PC-9 (cell line): ENCODE data around the gene POLRMT. TPM values are rescaled to one million over a fixed set of nuclear protein-coding genes. Genes with fewer than 3 reads are reported as not detected.

Source experiments
- BruUV-seq: library from RNA; stranded (reverse); fragments of 400-500 nt; replicated peaks from 2 replicates; lab custom pipeline; 2021; lab: Mats Ljungman, UMichigan
- CTCF ChIA-PET: fragments of 300-600 bp; sonication (Branson Sonifier 250); formaldehyde crosslinking; loops from one replicate; lab custom pipeline; 2022; ENCODE audit warnings: antibody characterized with exemption; lab: Charles Lee
- POLR2A ChIA-PET: fragments of 300-600 bp; sonication (Branson Sonifier 250); formaldehyde crosslinking; loops from one replicate; lab custom pipeline; 2022; ENCODE audit warnings: antibody characterized with exemption; ENCODE audit not compliant: unreplicated experiment; lab: Charles Lee
- DNase-seq, 2 experiments: peaks; one replicate each; pipeline versions ENCODE4 v3.0.0 to v3.0.0-alpha.2; 2015 to 2022; ENCODE audit warnings: mixed read lengths in 1 of 2
- H2AFZ ChIP-seq: fragments of 200-600 bp; sonication (generic); 2 replicates; pipeline ENCODE4 v1.8.1; 2017; ENCODE audit warnings: antibody characterized with exemption
- H3F3A ChIP-seq: fragments of 200-600 bp; sonication (generic); 2 replicates; pipeline ENCODE4 v1.8.1; 2017; ENCODE audit warnings: antibody characterized with exemption, mild to moderate bottlenecking, low read depth; ENCODE audit not compliant: insufficient read depth
- H3K27ac ChIP-seq: fragments of 200-600 bp; sonication (generic); 2 replicates; pipeline ENCODE4 v1.6.1; 2016; ENCODE audit warnings: mixed run types
- H3K27me3 ChIP-seq: fragments of 200-600 bp; sonication (generic); 2 replicates; pipeline ENCODE4 v1.6.1; 2016; ENCODE audit warnings: low read depth, mixed run types; ENCODE audit not compliant: insufficient read depth
- H3K36me3 ChIP-seq: fragments of 200-600 bp; sonication (generic); 2 replicates; pipeline ENCODE4 v1.6.1; 2016; ENCODE audit warnings: low read depth, mixed run types
- H3K4me1 ChIP-seq: fragments of 200-600 bp; sonication (generic); replicated peaks from 2 replicates; pipeline ENCODE4 v1.6.1; 2016; ENCODE audit warnings: mixed run types; ENCODE audit not compliant: insufficient read depth
- H3K4me2 ChIP-seq: fragments of 200-600 bp; sonication (generic); 2 replicates; pipeline ENCODE4 v1.6.1; 2017; ENCODE audit warnings: mixed run types
- H3K4me3 ChIP-seq: fragments of 200-600 bp; sonication (generic); 2 replicates; pipeline ENCODE4 v1.6.1; 2016; ENCODE audit warnings: mixed run types
- H3K79me2 ChIP-seq: fragments of 200-600 bp; sonication (generic); 2 replicates; pipeline ENCODE4 v1.6.1; 2017; ENCODE audit warnings: low read depth, mixed run types
- H3K9me2 ChIP-seq: fragments of 200-600 bp; sonication (generic); 2 replicates; pipeline ENCODE4 v1.8.1; 2017; ENCODE audit warnings: mild to moderate bottlenecking; ENCODE audit not compliant: insufficient read depth
- H3K9me3 ChIP-seq: fragments of 200-600 bp; sonication (generic); 2 replicates; pipeline ENCODE4 v1.8.1; 2016; ENCODE audit warnings: low read depth; ENCODE audit not compliant: insufficient read depth
- H4K20me1 ChIP-seq: fragments of 200-600 bp; sonication (generic); 2 replicates; pipeline ENCODE4 v1.8.1; 2017; ENCODE audit not compliant: insufficient read depth
- CTCF ChIP-seq: fragments of 200-600 bp; sonication (generic); conservative IDR thresholded peaks from 2 replicates; pipeline ENCODE4 v1.6.1; 2017; ENCODE audit warnings: mixed run types, antibody characterized with exemption, mild to moderate bottlenecking, moderate library complexity
- EZH2 ChIP-seq: fragments of 200-600 bp; sonication (generic); IDR thresholded peaks from 2 replicates; pipeline ENCODE4 v1.8.0; 2017; ENCODE audit warnings: antibody characterized with exemption, low read depth
- intact Hi-C: fragments of 100-400 bp; cut with micrococcal nuclease; formaldehyde crosslinking; loops from one replicate; pipeline ENCODE4 v1.10.0; 2022; ENCODE audit not compliant: unreplicated experiment
- total RNA-seq: library from RNA; stranded (reverse); gene quantifications from 2 replicates; pipeline ENCODE4 v1.2.3, GENCODE V29; 2021

POLRMT gene
- total RNA-seq, 1 experiment from 2014 or later: 46.4 TPM

DNA sequence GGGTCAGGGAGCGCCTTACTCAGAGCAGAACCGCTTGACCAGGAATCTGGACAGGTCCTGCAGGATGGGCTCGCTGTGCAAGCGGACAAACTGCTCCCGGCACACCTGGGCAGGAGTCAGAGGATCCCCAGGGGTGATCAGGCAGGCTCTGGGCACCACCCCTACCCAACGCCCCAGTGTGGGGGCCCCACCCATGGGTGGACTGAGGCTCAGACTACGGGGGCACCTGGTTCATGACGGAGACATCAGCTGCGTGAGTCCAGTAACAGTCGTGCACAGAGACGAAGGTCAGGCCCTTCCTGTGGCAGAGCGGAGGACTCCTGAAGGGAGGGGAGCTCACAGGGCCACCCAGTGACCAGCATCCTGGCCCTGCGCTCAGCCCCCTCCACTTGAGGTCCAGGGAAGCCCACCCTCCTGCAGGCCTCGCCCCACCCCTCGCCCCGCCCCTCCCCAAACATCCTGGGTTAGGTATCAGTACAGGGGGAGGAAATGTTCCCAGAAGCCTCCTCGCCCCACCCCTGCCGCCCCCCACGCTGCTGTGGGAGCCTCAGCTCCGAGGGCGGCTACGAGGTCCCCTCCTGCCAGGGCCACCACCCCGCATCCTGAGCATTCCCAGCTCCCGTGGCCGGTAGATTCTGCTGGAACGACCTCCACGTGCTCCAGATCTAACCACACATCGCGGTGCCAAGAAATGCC is 15.6 kb downstream of the POLRMT start:
- POLR2A ChIA-PET: interaction anchor here (0.6 to 0.7 kb wide), 2 partner anchors 44 to 125 kb away, joined by 3 to 6 read pairs; no protein-coding TSS in a partner anchor
- Histone ChIP-seq H3K27me3 (no peaks in the 10 kb centered on the region), H3K9me3 (no peaks in the 10 kb centered on the region), H4K20me1 (no peaks in the 10 kb centered on the region), H3K4me3 (no peak overlapping the region), H3K27ac (no peak overlapping the region), H3F3A (no peaks in the 10 kb centered on the region; the same call in 1 of the 2 replicates), H3K36me3 (no peaks in the 10 kb centered on the region), H2AFZ (no peak overlapping the region), H3K4me2 (no peak overlapping the region), H3K9me2 (no peaks in the 10 kb centered on the region), H3K4me1 (no peaks in the 10 kb centered on the region), H3K79me2 (no peaks in the 10 kb centered on the region)
- TF ChIP-seq CTCF: no peak
- no peak for DNase-seq
- intact Hi-C loops: no loop called here
- CTCF ChIA-PET: no interaction called here
- no TSS peak for BruUV-seq

GRCh38 chr19:616747-617526 is 16.4 kb downstream of the POLRMT start:
- ChIA-PET POLR2A (interaction anchor here (0.6 to 0.7 kb wide), 2 partner anchors 43 to 126 kb away, joined by 3 to 6 read pairs; no protein-coding TSS in a partner anchor), CTCF (no interaction called here)
- H3K4me1 ChIP-seq: no peaks in the 10 kb centered on the region
- no peaks in the 10 kb centered on the region; the same call in 1 of the 2 replicates for H3F3A ChIP-seq
- H3K9me2 ChIP-seq: no peaks in the 10 kb centered on the region
- BruUV-seq: no TSS peak
- no peak overlapping the region for H3K4me3 ChIP-seq
- DNase-seq: no peak
- no peak overlapping the region for H3K27ac ChIP-seq
- H3K4me2 ChIP-seq: no peak overlapping the region
- no peaks in the 10 kb centered on the region for H3K79me2 ChIP-seq
- intact Hi-C loops: no loop called here
- H2AFZ ChIP-seq: no peak overlapping the region
- H3K9me3 ChIP-seq: no peaks in the 10 kb centered on the region
- TF ChIP-seq CTCF: no peak
- TF ChIP-seq EZH2: no peak
- no peaks in the 10 kb centered on the region for H3K27me3 ChIP-seq
- no peaks in the 10 kb centered on the region for H3K36me3 ChIP-seq
- no peaks in the 10 kb centered on the region for H4K20me1 ChIP-seq

DNA sequence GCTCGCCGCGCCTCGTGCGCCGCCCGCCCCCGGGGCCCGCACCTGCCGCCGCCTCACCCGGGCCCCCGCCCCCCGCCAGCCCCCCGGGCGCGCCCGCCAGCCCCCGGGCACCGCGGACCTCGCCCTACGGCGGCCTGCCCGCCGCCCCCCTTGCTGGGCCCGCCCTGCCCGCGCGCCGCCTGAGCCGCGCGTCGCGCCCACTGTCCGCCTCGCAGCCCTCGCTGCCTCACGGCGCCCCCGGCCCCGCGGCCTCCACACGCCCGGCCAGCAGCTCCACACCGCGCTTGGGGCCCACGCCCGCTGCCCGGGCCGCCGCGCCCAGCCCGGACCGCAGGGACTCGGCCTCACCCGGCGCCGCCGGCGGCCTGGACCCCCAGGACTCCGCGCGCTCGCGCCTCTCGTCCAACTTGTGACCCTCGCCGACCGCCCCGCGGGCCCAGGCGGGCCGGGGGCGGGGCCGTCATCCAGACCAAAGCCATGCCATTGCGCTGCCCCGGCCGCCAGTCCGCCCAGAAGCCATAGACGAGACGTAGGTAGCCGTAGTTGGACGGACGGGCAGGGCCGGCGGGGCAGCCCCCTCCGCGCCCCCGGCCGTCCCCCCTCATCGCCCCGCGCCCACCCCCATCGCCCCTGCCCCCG is 17.2 kb downstream of the POLRMT start:
- H3K4me2 ChIP-seq: no peak overlapping the region
- H3K4me3 ChIP-seq: no peak overlapping the region
- H3F3A ChIP-seq: no peaks in the 10 kb centered on the region; the same call in 1 of the 2 replicates
- no peak overlapping the region for H3K27ac ChIP-seq
- H4K20me1 ChIP-seq: no peaks in the 10 kb centered on the region
- POLR2A ChIA-PET: no interaction called here
- no peak overlapping the region for H2AFZ ChIP-seq
- TF ChIP-seq CTCF: no peak
- TF ChIP-seq EZH2: no peak
- no TSS peak for BruUV-seq
- H3K27me3 ChIP-seq: no peaks in the 10 kb centered on the region
- CTCF ChIA-PET: no interaction called here
- no peaks in the 10 kb centered on the region for H3K79me2 ChIP-seq
- no peaks in the 10 kb centered on the region for H3K36me3 ChIP-seq
- intact Hi-C loops: no loop called here
- no peaks in the 10 kb centered on the region for H3K9me3 ChIP-seq
- no peak for DNase-seq
- H3K4me1 ChIP-seq: no peaks in the 10 kb centered on the region
- no peaks in the 10 kb centered on the region for H3K9me2 ChIP-seq
